SK-N-SH (cell line): ENCODE results near the gene SLC1A7. TPM values are rescaled to one million over a fixed set of nuclear protein-coding genes. Genes with fewer than 3 reads are reported as not detected.

Source experiments
- CTCF ChIA-PET: fragments of 300-600, 350-600 bp; formaldehyde crosslinking; extraction: SDS; loops from one replicate; lab custom pipeline; 2021; lab: Yijun Ruan, JAX
- POLR2A ChIA-PET: fragments of 350-600 bp; sonication (Branson Sonifier 250); formaldehyde crosslinking; extraction: SDS; loops from one replicate; lab custom pipeline; 2020; ENCODE audit warnings: antibody characterized with exemption, inconsistent platforms; lab: Yijun Ruan, JAX
- DNase-seq: peaks from one replicate; pipeline ENCODE4 v3.0.0; 2012
- H2AFZ ChIP-seq: fragments of 200-600 bp; sonication (generic); 2 replicates; pipeline ENCODE4 v1.8.1; 2016; ENCODE audit warnings: antibody characterized with exemption, mild to moderate bottlenecking, low read depth
- H3F3A ChIP-seq: fragments of 200-600 bp; sonication (generic); replicated peaks from 2 replicates; pipeline ENCODE3; 2016; ENCODE audit warnings: antibody characterized with exemption, mild to moderate bottlenecking; ENCODE audit not compliant: insufficient read depth
- H3K27ac ChIP-seq, 2 experiments: fragments of 200-500 bp in 1 of 2; fragments of 200-600 bp in 1 of 2; sonication (Bioruptor generic) in 1 of 2; sonication (generic), shearing (Covaris generic) in 1 of 2; 2 replicates each; pipeline versions ENCODE4 v1.5.1 to v1.6.1; 2014 to 2016; ENCODE audit warnings: low read depth in 2 of 2, inconsistent platforms in 1 of 2, low read length in 1 of 2, mild to moderate bottlenecking in 1 of 2, mixed read lengths in 1 of 2
- H3K27me3 ChIP-seq: fragments of 200-600 bp; sonication (generic), shearing (Covaris generic); 2 replicates; pipeline ENCODE4 v1.6.1; 2016; ENCODE audit warnings: mixed run types; ENCODE audit not compliant: insufficient read depth
- H3K36me3 ChIP-seq, 2 experiments: fragments of 200-500 bp in 1 of 2; fragments of 200-600 bp in 1 of 2; sonication (Bioruptor generic) in 1 of 2; sonication (generic) in 1 of 2; replicated peaks in 1 of 2; 2 replicates each; pipeline versions ENCODE3 to v1.5.1; 2014 to 2016; ENCODE audit warnings: low read length in 1 of 2, mild to moderate bottlenecking in 1 of 2; ENCODE audit not compliant: insufficient read depth in 2 of 2, control insufficient read depth in 1 of 2
- H3K4me1 ChIP-seq, 2 experiments: fragments of 200-500 bp in 1 of 2; fragments of 200-600 bp in 1 of 2; sonication (Bioruptor generic) in 1 of 2; sonication (generic), shearing (Covaris generic) in 1 of 2; 2 replicates each; pipeline versions ENCODE4 v1.5.1 to v1.6.1; 2014 to 2016; ENCODE audit warnings: low read depth in 1 of 2, low read length in 1 of 2, mixed run types in 1 of 2; ENCODE audit not compliant: insufficient read depth in 2 of 2, control insufficient read depth in 1 of 2
- H3K4me2 ChIP-seq: fragments of 200-600 bp; sonication (generic), shearing (Covaris generic); 2 replicates; pipeline ENCODE4 v1.6.1; 2017; ENCODE audit warnings: mixed run types
- H3K4me3 ChIP-seq, 2 experiments: fragments of 200-500 bp in 1 of 2; fragments of 200-600 bp in 1 of 2; sonication (Bioruptor generic) in 1 of 2; sonication (generic), shearing (Covaris generic) in 1 of 2; 2 replicates each; pipeline versions ENCODE4 v1.5.1 to v1.8.1; 2014 to 2016; ENCODE audit warnings: low read depth in 2 of 2, inconsistent platforms in 1 of 2, low read length in 1 of 2, mild to moderate bottlenecking in 1 of 2, mixed read lengths in 1 of 2, moderate library complexity in 1 of 2
- H3K79me2 ChIP-seq: fragments of 200-600 bp; sonication (generic); 2 replicates; pipeline ENCODE4 v1.8.1; 2017; ENCODE audit warnings: mild to moderate bottlenecking; ENCODE audit not compliant: insufficient read depth
- H3K9ac ChIP-seq: fragments of 200-600 bp; sonication (generic); 2 replicates; pipeline ENCODE4 v1.6.1; 2017; ENCODE audit warnings: mixed run types
- H3K9me2 ChIP-seq: fragments of 200-600 bp; sonication (generic); 2 replicates; pipeline ENCODE4 v1.6.1; 2017; ENCODE audit warnings: mixed run types
- H3K9me3 ChIP-seq: fragments of 200-600 bp; sonication (generic); 2 replicates; pipeline ENCODE4 v1.6.1; 2017; ENCODE audit warnings: mixed run types, mild to moderate bottlenecking, moderate library complexity
- H4K20me1 ChIP-seq: fragments of 200-600 bp; sonication (generic); 2 replicates; pipeline ENCODE4 v1.6.1; 2017; ENCODE audit warnings: mild to moderate bottlenecking, mixed run types; ENCODE audit not compliant: insufficient read depth
- CHD2 ChIP-seq: fragments of 150-350 bp; IDR thresholded peaks from 2 replicates; pipeline ENCODE4 v1.6.1; 2018; ENCODE audit warnings: low read length; ENCODE audit not compliant: partially characterized antibody
- EZH2phosphoT487 ChIP-seq: fragments of 200-600 bp; sonication (generic); IDR thresholded peaks from 2 replicates; pipeline ENCODE4 v1.6.1; 2017; ENCODE audit warnings: low read depth, mixed run types, mild to moderate bottlenecking, antibody characterized with exemption, moderate library complexity, borderline replicate concordance
- FOXJ3 ChIP-seq: sonication (generic); formaldehyde crosslinking; IDR thresholded peaks from 2 replicates; pipeline ENCODE4 v1.5.1; 2020; ENCODE audit warnings: mild to moderate bottlenecking, missing genetic modification reagents
- FOXM1 ChIP-seq: IDR thresholded peaks from 2 replicates; pipeline ENCODE4 v1.4.0; 2012; ENCODE audit warnings: low read depth, mild to moderate bottlenecking
- JUND ChIP-seq: IDR thresholded peaks from 2 replicates; pipeline ENCODE4 v1.4.0; 2012
- MXI1 ChIP-seq: IDR thresholded peaks from 2 replicates; pipeline ENCODE4 v1.6.1; 2012; ENCODE audit warnings: mild to moderate bottlenecking, low read depth, low read length, improper control_type of control experiment
- NFIC ChIP-seq: IDR thresholded peaks from 2 replicates; pipeline ENCODE4 v1.4.0; 2012; ENCODE audit warnings: borderline replicate concordance
- POLR2AphosphoS5 ChIP-seq: IDR thresholded peaks from 2 replicates; pipeline ENCODE4 v1.6.1; 2012; ENCODE audit warnings: low read depth, low read length
- RAD21 ChIP-seq: IDR thresholded peaks from 2 replicates; pipeline ENCODE4 v1.6.1; 2012; ENCODE audit warnings: mild to moderate bottlenecking, low read length
- RFX5 ChIP-seq: IDR thresholded peaks from 2 replicates; pipeline ENCODE4 v1.6.1; 2012; ENCODE audit warnings: mild to moderate bottlenecking, improper control_type of control experiment, low read length
- TCF12 ChIP-seq: IDR thresholded peaks from 2 replicates; pipeline ENCODE4 v1.4.0; 2012
- WGBS: methylation state at CpG from one replicate; pipeline ENCODE4 v1.1.6; 2017; ENCODE audit warnings: low lambda C conversion rate; 5-methylcytosine and 5-hydroxymethylcytosine counted together
- polyA plus RNA-seq, 3 experiments: library from polyadenylated mRNA; depleted of rRNA; stranded (reverse); fragments of >200 nt; gene quantifications; 2 replicates each; pipeline ENCODE4 v1.2.3, GENCODE V29; 2012
- TF ChIP-seq, protein P1 (sequence below): IDR thresholded peaks from 2 replicates; pipeline ENCODE4 v1.4.0; 2012; ENCODE audit warnings: low read depth
- TF ChIP-seq, protein P2 (sequence below): fragments of 200-600 bp; sonication (generic); IDR thresholded peaks from 2 replicates; pipeline ENCODE4 v1.6.1; 2017; ENCODE audit warnings: antibody characterized with exemption, mild to moderate bottlenecking, moderate library complexity
- TF ChIP-seq, protein P3 (sequence below): IDR thresholded peaks from 2 replicates; pipeline ENCODE4; 2012

SLC1A7 gene
- polyA plus RNA-seq, 1 of the 3 experiments (the other 2 are of a cell fraction), result not detected

DNA sequence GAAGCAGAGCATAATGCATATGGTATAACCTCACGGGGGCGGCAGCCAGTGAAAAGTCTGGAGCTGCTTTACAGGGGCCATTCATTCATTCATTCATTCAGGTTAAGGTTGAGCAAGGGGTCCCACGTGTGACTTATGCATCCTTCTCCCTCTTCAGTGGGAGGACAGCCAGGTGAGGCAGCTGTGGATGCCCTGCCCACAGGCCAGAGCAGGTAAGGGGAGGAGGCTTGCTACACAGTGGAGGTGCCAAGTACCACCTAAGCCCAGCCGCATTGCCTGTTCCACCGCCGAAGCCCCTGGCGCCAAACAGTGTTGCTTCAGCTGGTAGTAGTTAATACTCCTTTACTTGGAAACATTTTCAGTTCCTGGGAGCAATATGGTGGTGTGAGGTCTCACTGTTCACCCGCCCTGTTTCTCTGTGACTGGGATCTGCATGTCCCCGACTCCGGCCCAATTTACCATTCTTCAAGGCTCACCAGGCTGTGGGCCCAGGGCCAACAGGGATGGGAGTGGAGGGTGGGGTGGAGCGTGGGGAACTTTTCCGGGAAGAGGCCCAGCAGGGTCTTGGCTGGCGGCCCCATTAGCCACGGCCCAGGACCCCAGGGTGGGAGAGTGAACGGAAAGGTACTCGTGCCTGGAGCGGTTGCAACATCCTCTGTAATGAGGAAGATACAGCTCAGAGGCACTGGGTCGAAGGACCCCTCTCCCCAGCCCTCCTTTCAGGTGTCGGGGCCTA lies 81.1 kb downstream of the SLC1A7 start:
- no peak for TF ChIP-seq MXI1
- TF ChIP-seq JUND, result no peak
- no peak for TF ChIP-seq POLR2AphosphoS5
- no peak for TF ChIP-seq NFIC
- no peak for TF ChIP-seq EZH2phosphoT487
- TF ChIP-seq, protein P1, sequence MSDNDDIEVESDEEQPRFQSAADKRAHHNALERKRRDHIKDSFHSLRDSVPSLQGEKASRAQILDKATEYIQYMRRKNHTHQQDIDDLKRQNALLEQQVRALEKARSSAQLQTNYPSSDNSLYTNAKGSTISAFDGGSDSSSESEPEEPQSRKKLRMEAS, result no peak
- TF ChIP-seq, protein P2, sequence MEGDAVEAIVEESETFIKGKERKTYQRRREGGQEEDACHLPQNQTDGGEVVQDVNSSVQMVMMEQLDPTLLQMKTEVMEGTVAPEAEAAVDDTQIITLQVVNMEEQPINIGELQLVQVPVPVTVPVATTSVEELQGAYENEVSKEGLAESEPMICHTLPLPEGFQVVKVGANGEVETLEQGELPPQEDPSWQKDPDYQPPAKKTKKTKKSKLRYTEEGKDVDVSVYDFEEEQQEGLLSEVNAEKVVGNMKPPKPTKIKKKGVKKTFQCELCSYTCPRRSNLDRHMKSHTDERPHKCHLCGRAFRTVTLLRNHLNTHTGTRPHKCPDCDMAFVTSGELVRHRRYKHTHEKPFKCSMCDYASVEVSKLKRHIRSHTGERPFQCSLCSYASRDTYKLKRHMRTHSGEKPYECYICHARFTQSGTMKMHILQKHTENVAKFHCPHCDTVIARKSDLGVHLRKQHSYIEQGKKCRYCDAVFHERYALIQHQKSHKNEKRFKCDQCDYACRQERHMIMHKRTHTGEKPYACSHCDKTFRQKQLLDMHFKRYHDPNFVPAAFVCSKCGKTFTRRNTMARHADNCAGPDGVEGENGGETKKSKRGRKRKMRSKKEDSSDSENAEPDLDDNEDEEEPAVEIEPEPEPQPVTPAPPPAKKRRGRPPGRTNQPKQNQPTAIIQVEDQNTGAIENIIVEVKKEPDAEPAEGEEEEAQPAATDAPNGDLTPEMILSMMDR, result no peak
- no peak for TF ChIP-seq RFX5
- no peak for TF ChIP-seq CHD2
- no peak for TF ChIP-seq TCF12
- no peak for TF ChIP-seq RAD21
- no peak for TF ChIP-seq FOXM1
- TF ChIP-seq, protein P3, sequence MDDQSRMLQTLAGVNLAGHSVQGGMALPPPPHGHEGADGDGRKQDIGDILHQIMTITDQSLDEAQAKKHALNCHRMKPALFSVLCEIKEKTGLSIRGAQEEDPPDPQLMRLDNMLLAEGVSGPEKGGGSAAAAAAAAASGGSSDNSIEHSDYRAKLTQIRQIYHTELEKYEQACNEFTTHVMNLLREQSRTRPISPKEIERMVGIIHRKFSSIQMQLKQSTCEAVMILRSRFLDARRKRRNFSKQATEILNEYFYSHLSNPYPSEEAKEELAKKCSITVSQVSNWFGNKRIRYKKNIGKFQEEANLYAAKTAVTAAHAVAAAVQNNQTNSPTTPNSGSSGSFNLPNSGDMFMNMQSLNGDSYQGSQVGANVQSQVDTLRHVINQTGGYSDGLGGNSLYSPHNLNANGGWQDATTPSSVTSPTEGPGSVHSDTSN, result no peak
- Histone ChIP-seq H3K27me3 (no peaks in the 10 kb centered on the region), H3K79me2 (no peaks in the 10 kb centered on the region), H3K9me2 (no peaks in the 10 kb centered on the region), H3K36me3 (no peaks in the 10 kb centered on the region), H3K4me1 (peaks cover 3 to 10% of the 10 kb centered on the region in 2 experiments; a peak in 2 of 4 replicates), H2AFZ (no peak overlapping the region), H3K4me2 (peak overlapping the region; percentile 97), H4K20me1 (no peaks in the 10 kb centered on the region), H3K9ac (no peak overlapping the region), H3K27ac (no peak overlapping the region), H3K9me3 (no peaks in the 10 kb centered on the region), H3F3A (no peaks in the 10 kb centered on the region), H3K4me3 (peak overlapping the region; percentile 54; a peak in 3 of 4 replicates)
- 84% methylated on average over 15 of the region's 19 CpGs for WGBS
- CTCF ChIA-PET, result interaction anchor here (0.5 to 2.4 kb wide), 7 partner anchors 8 to 248 kb away, joined by 3 to 11 read pairs (median 3); no protein-coding TSS in a partner anchor
- no peak for DNase-seq
- POLR2A ChIA-PET, result no interaction called here

DNA sequence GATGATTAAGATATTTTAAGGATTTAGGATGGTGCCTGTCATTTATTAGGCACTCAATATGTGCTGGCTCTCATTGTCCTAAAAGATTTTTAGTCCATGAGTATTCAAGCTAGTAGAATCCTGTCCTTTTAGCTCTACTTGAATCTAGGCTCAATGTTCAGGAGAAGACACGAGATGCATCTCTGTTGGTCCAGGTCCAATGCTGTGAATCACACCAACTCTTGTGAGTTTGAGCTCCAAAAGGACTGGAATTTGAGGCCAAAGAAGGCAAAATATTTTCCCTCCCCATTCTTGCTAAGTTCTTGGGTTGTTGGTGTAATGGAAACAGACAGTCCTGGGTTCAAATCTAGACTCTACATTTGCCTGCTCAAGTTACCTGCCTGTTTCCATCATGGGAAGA lies 81.9 kb downstream of the SLC1A7 start:
- Histone ChIP-seq H4K20me1 (no peaks in the 10 kb centered on the region), H3F3A (no peaks in the 10 kb centered on the region), H3K79me2 (no peaks in the 10 kb centered on the region), H3K4me3 (no peak overlapping the region), H3K9me2 (no peaks in the 10 kb centered on the region), H3K4me1 (peaks cover 3 to 10% of the 10 kb centered on the region in 2 experiments; a peak in 2 of 4 replicates), H3K9me3 (no peaks in the 10 kb centered on the region), H3K27ac (no peak overlapping the region), H2AFZ (no peak overlapping the region), H3K9ac (no peak overlapping the region), H3K4me2 (no peak overlapping the region), H3K27me3 (no peaks in the 10 kb centered on the region), H3K36me3 (no peaks in the 10 kb centered on the region)
- DNase-seq, result no peak
- TF ChIP-seq FOXJ3 (CRISPR knock-in tag) (no peak), NFIC (0 out of 2 replicates have a peak, but pooled peaks have one; percentile 7)
- 71% methylated on average over 1 of the region's 1 CpG for WGBS
- ChIA-PET CTCF (interaction anchor here (1.1 to 2.4 kb wide), 3 partner anchors 9 to 122 kb away, joined by 3 to 11 read pairs (median 4); no protein-coding TSS in a partner anchor), POLR2A (no interaction called here)
